IPS-15b (cell line): ENCODE measurements around the gene MTFMT.
A peak's percentile ranks its signal among the peaks of the same experiment; 100 is the strongest.

Experiments used
- H3K27me3 ChIP-seq: one replicate; pipeline ENCODE4 v1.6.1; 2013; ENCODE audit warnings: low read length; ENCODE audit not compliant: control insufficient read depth, insufficient read depth
- H3K36me3 ChIP-seq: one replicate; pipeline ENCODE4 v1.6.1; 2013; ENCODE audit warnings: low read length; ENCODE audit not compliant: control insufficient read depth, insufficient read depth
- H3K4me1 ChIP-seq: one replicate; pipeline ENCODE4 v1.6.1; 2013; ENCODE audit warnings: mild to moderate bottlenecking, low read length; ENCODE audit not compliant: control insufficient read depth, insufficient read depth
- H3K4me3 ChIP-seq: one replicate; pipeline ENCODE4 v1.5.1; 2013; ENCODE audit warnings: low read depth, low read length
- H3K9ac ChIP-seq: one replicate; pipeline ENCODE4 v1.6.1; 2013; ENCODE audit warnings: low read depth, mild to moderate bottlenecking, low read length
- H3K9me3 ChIP-seq: one replicate; pipeline ENCODE4 v1.6.1; 2013; ENCODE audit warnings: mild to moderate bottlenecking, low read length; ENCODE audit not compliant: control insufficient read depth, insufficient read depth

MTFMT gene

GRCh38 chr15:65069179-65069578 lies 39.7 kb upstream of the MTFMT start:
- Histone ChIP-seq H3K27me3 (no peaks in the 10 kb centered on the region), H3K9me3 (no peaks in the 10 kb centered on the region), H3K36me3 (peaks cover 3% of the 10 kb centered on the region), H3K4me3 (no peak overlapping the region), H3K9ac (no peak overlapping the region), H3K4me1 (peaks cover 3% of the 10 kb centered on the region)

GRCh38 chr15:65068403-65068788 lies 39.0 kb upstream of the MTFMT start:
- peak overlapping the region; percentile 80 for H3K4me3 ChIP-seq
- H3K36me3 ChIP-seq: peaks cover 3% of the 10 kb centered on the region
- H3K9ac ChIP-seq: peak overlapping the region; percentile 51
- no peaks in the 10 kb centered on the region for H3K27me3 ChIP-seq
- no peaks in the 10 kb centered on the region for H3K9me3 ChIP-seq
- H3K4me1 ChIP-seq: peaks cover 3% of the 10 kb centered on the region

- Histone ChIP-seq H3K4me1 (peaks cover 3% of the 10 kb centered on the region), H3K36me3 (peaks cover 3% of the 10 kb centered on the region), H3K9ac (peak within 1 kb of the TSS; percentile 51), H3K27me3 (no peaks in the 10 kb centered on the region), H3K4me3 (peak within 1 kb of the TSS; percentile 80), H3K9me3 (no peaks in the 10 kb centered on the region)
These were observed 38.4 kb upstream of the MTFMT start, which contains the start of gene RASL12 for GRCh38 chr15:65067645-65068402. Gene RASL12, minus strand, starts transcription at chr15:65067991. Its CDS starts 156 bp downstream, at chr15:65067835.

GRCh38 chr15:65067317-65067644 lies 37.8 kb upstream of the MTFMT start:
- Histone ChIP-seq H3K27me3 (no peaks in the 10 kb centered on the region), H3K36me3 (peaks cover 3% of the 10 kb centered on the region), H3K9me3 (no peaks in the 10 kb centered on the region), H3K9ac (peak overlapping the region; percentile 13), H3K4me3 (peak overlapping the region; percentile 80), H3K4me1 (peaks cover 3% of the 10 kb centered on the region)

- Histone ChIP-seq H3K36me3 (peaks cover 3% of the 10 kb centered on the region), H3K4me1 (peaks cover 3% of the 10 kb centered on the region), H3K9me3 (no peaks in the 10 kb centered on the region), H3K9ac (peak overlapping the region; percentile 13), H3K27me3 (no peaks in the 10 kb centered on the region), H3K4me3 (peak overlapping the region; percentile 80)
These were observed 37.3 kb upstream of the MTFMT start for GRCh38 chr15:65066635-65067316.

GRCh38 chr15:65066001-65066634 lies 36.7 kb upstream of the MTFMT start:
- peaks cover 3% of the 10 kb centered on the region for H3K4me1 ChIP-seq

GRCh38 chr15:65062726-65063125 lies 33.3 kb upstream of the MTFMT start:
- Histone ChIP-seq H3K36me3 (peaks cover 11% of the 10 kb centered on the region), H3K9me3 (no peaks in the 10 kb centered on the region), H3K4me1 (peaks cover 3% of the 10 kb centered on the region), H3K4me3 (no peak overlapping the region), H3K27me3 (no peaks in the 10 kb centered on the region), H3K9ac (no peak overlapping the region)

More at GRCh38 chr15:65066001-65066634, 36.7 kb upstream of the MTFMT start:
- Histone ChIP-seq H3K36me3 (peaks cover 3% of the 10 kb centered on the region), H3K9me3 (no peaks in the 10 kb centered on the region), H3K4me3 (no peak overlapping the region), H3K27me3 (no peaks in the 10 kb centered on the region), H3K9ac (no peak overlapping the region)

- H3K4me1 ChIP-seq: peaks cover 3% of the 10 kb centered on the region
- no peak overlapping the region for H3K9ac ChIP-seq
- H3K4me3 ChIP-seq: no peak overlapping the region
- H3K27me3 ChIP-seq: no peaks in the 10 kb centered on the region
- no peaks in the 10 kb centered on the region for H3K9me3 ChIP-seq
- H3K36me3 ChIP-seq: peaks cover 11% of the 10 kb centered on the region
These were observed 32.6 kb upstream of the MTFMT start for GRCh38 chr15:65062061-65062460.

- H3K9me3 ChIP-seq: no peaks in the 10 kb centered on the region
- no peaks in the 10 kb centered on the region for H3K27me3 ChIP-seq
- no peak overlapping the region for H3K9ac ChIP-seq
- H3K4me3 ChIP-seq: no peak overlapping the region
- no peaks in the 10 kb centered on the region for H3K4me1 ChIP-seq
- peaks cover 11% of the 10 kb centered on the region for H3K36me3 ChIP-seq
These were observed 31.4 kb upstream of the MTFMT start for GRCh38 chr15:65060641-65061397.

GRCh38 chr15:65059931-65060596 lies 30.6 kb upstream of the MTFMT start:
- H3K4me1 ChIP-seq: no peaks in the 10 kb centered on the region
- H3K9ac ChIP-seq: no peak overlapping the region
- no peak overlapping the region for H3K4me3 ChIP-seq
- peaks cover 13% of the 10 kb centered on the region for H3K36me3 ChIP-seq
- no peaks in the 10 kb centered on the region for H3K27me3 ChIP-seq
- no peaks in the 10 kb centered on the region for H3K9me3 ChIP-seq

- Histone ChIP-seq H3K4me3 (no peak overlapping the region), H3K4me1 (no peaks in the 10 kb centered on the region), H3K9me3 (no peaks in the 10 kb centered on the region), H3K9ac (no peak overlapping the region), H3K36me3 (peaks cover 13% of the 10 kb centered on the region), H3K27me3 (no peaks in the 10 kb centered on the region)
These were observed 29.9 kb upstream of the MTFMT start for GRCh38 chr15:65059369-65059750.
